Embryonic facial prominence (tissue), 1 donor: ENCODE data around the gene NEURL1.

Experiments
- DNase-seq: peaks from one replicate; pipeline ENCODE4 v3.0.0-alpha.2; 2016; ENCODE audit errors: extremely low spot score

The NEURL1 gene

GRCh38 chr10:103584216-103585010 is 90.9 kb downstream of the NEURL1 start:
- DNase-seq = no peak

- DNase-seq = no peak
These were observed 91.5 kb downstream of the NEURL1 start for GRCh38 chr10:103585011-103585405.

- DNase-seq = no peak
These were observed 93.6 kb downstream of the NEURL1 start for GRCh38 chr10:103587073-103587472.

- DNase-seq = no peak
These were observed 95.6 kb downstream of the NEURL1 start for GRCh38 chr10:103589074-103589630.

GRCh38 chr10:103590060-103590459 is 96.6 kb downstream of the NEURL1 start:
- no peak for DNase-seq

- DNase-seq = no peak
These were observed 97.3 kb downstream of the NEURL1 start for GRCh38 chr10:103590744-103591291.

- no peak for DNase-seq
These were observed 98.9 kb downstream of the NEURL1 start for GRCh38 chr10:103592186-103593021.

- no peak for DNase-seq
These were observed 99.6 kb downstream of the NEURL1 start for GRCh38 chr10:103593022-103593570.

GRCh38 chr10:103595933-103596726 is 102.6 kb downstream of the NEURL1 start:
- no peak for DNase-seq

GRCh38 chr10:103597003-103597402 is 103.5 kb downstream of the NEURL1 start:
- no peak for DNase-seq

- peak; percentile 27 for DNase-seq
These were observed 105.2 kb downstream of the NEURL1 start for GRCh38 chr10:103598654-103599115.

- DNase-seq = no peak
These were observed 105.7 kb downstream of the NEURL1 start for GRCh38 chr10:103599211-103599610.

GRCh38 chr10:103599907-103600306 is 106.4 kb downstream of the NEURL1 start:
- no peak for DNase-seq

- DNase-seq = no peak
These were observed 106.8 kb downstream of the NEURL1 start for GRCh38 chr10:103600325-103600724.

GRCh38 chr10:103600956-103601569 is 107.6 kb downstream of the NEURL1 start:
- no peak for DNase-seq

GRCh38 chr10:103602028-103602851 is 108.7 kb downstream of the NEURL1 start:
- DNase-seq = no peak

- no peak for DNase-seq
These were observed 109.3 kb downstream of the NEURL1 start for GRCh38 chr10:103602852-103603155.

- no peak for DNase-seq
These were observed 109.9 kb downstream of the NEURL1 start for GRCh38 chr10:103603382-103603781.

GRCh38 chr10:103605359-103606096 is 112.0 kb downstream of the NEURL1 start:
- no peak for DNase-seq
